H9 (cell line): ENCODE results near the gene DUSP28. TPM values are rescaled to one million over a fixed set of nuclear protein-coding genes. Genes with fewer than 3 reads are reported as not detected.

Experiments used
- DNase-seq: peaks from one replicate; pipeline ENCODE4 v3.0.0-alpha.2; 2017
- H2AFZ ChIP-seq: one replicate; pipeline ENCODE4 v1.6.1; 2013; ENCODE audit warnings: mild to moderate bottlenecking, low read length, control low read depth, moderate library complexity
- H2AK5ac ChIP-seq: 2 replicates; pipeline ENCODE4 v1.6.1; 2013; ENCODE audit warnings: low read length, control low read depth, mixed read lengths; ENCODE audit not compliant: insufficient read length
- H2BK120ac ChIP-seq: one replicate; pipeline ENCODE4 v1.6.1; 2013; ENCODE audit warnings: low read depth, mild to moderate bottlenecking, low read length, control low read depth, inconsistent platforms; ENCODE audit not compliant: poor library complexity, severe bottlenecking
- H2BK12ac ChIP-seq: 2 replicates; pipeline ENCODE4 v1.6.1; 2013; ENCODE audit warnings: low read length, control low read depth, mixed read lengths, low read depth; ENCODE audit not compliant: insufficient read length
- H2BK15ac ChIP-seq: 2 replicates; pipeline ENCODE4 v1.6.1; 2013; ENCODE audit warnings: low read depth, low read length, control low read depth
- H2BK20ac ChIP-seq: one replicate; pipeline ENCODE4 v1.6.1; 2013; ENCODE audit warnings: low read depth, mild to moderate bottlenecking, low read length, control low read depth, inconsistent platforms; ENCODE audit not compliant: poor library complexity, severe bottlenecking
- H2BK5ac ChIP-seq: 2 replicates; pipeline ENCODE4 v1.6.1; 2013; ENCODE audit warnings: low read length, control low read depth, mixed read lengths; ENCODE audit not compliant: insufficient read length
- H3K14ac ChIP-seq: 2 replicates; pipeline ENCODE4 v1.6.1; 2013; ENCODE audit warnings: low read length, control low read depth; ENCODE audit not compliant: insufficient read depth
- H3K18ac ChIP-seq: 2 replicates; pipeline ENCODE4 v1.6.1; 2013; ENCODE audit warnings: low read depth, mild to moderate bottlenecking, mixed read lengths, low read length, control low read depth; ENCODE audit not compliant: insufficient read length
- H3K23ac ChIP-seq: 2 replicates; pipeline ENCODE4 v1.6.1; 2013; ENCODE audit warnings: low read length, control low read depth, mixed read lengths, low read depth; ENCODE audit not compliant: insufficient read length
- H3K23me2 ChIP-seq: 2 replicates; pipeline ENCODE4 v1.6.1; 2013; ENCODE audit warnings: low read depth, mild to moderate bottlenecking, mixed read lengths, low read length, control low read depth; ENCODE audit not compliant: insufficient read length, poor library complexity, severe bottlenecking
- H3K27ac ChIP-seq: 2 replicates; pipeline ENCODE4 v1.5.1; 2013; ENCODE audit warnings: low read length, control low read depth, mixed read lengths, low read depth; ENCODE audit not compliant: insufficient read length
- H3K27me3 ChIP-seq: 2 replicates; pipeline ENCODE4 v1.6.1; 2013; ENCODE audit warnings: low read length, control low read depth, inconsistent platforms; ENCODE audit not compliant: insufficient read depth
- H3K4ac ChIP-seq: 2 replicates; pipeline ENCODE4 v1.6.1; 2013; ENCODE audit warnings: low read depth, mild to moderate bottlenecking, control low read depth, inconsistent platforms, low read length, moderate library complexity
- H3K4me1 ChIP-seq: 2 replicates; pipeline ENCODE4 v1.6.1; 2013; ENCODE audit warnings: low read length, control low read depth, inconsistent platforms; ENCODE audit not compliant: insufficient read depth
- H3K4me2 ChIP-seq: 2 replicates; pipeline ENCODE4 v1.6.1; 2013; ENCODE audit warnings: low read length, control low read depth, mixed read lengths; ENCODE audit not compliant: insufficient read length, insufficient read depth
- H3K56ac ChIP-seq: 2 replicates; pipeline ENCODE4 v1.6.1; 2013; ENCODE audit warnings: low read depth, mild to moderate bottlenecking, mixed read lengths, low read length, control low read depth; ENCODE audit not compliant: insufficient read length
- H3K79me1 ChIP-seq: 2 replicates; pipeline ENCODE4 v1.6.1; 2013; ENCODE audit warnings: low read depth, mild to moderate bottlenecking, moderate library complexity, low read length, control low read depth, inconsistent platforms; ENCODE audit not compliant: insufficient read depth, poor library complexity, severe bottlenecking
- H3K79me2 ChIP-seq: 2 replicates; pipeline ENCODE4 v1.6.1; 2013; ENCODE audit warnings: low read length, control low read depth, inconsistent platforms; ENCODE audit not compliant: insufficient read depth
- H3K9ac ChIP-seq: 2 replicates; pipeline ENCODE4 v1.6.1; 2013; ENCODE audit warnings: low read length, control low read depth, mixed read lengths; ENCODE audit not compliant: insufficient read length; ENCODE audit errors: extremely low read depth
- H3K9me3 ChIP-seq: one replicate; pipeline ENCODE4 v1.6.1; 2013; ENCODE audit warnings: low read depth, low read length, inconsistent platforms; ENCODE audit not compliant: control insufficient read depth
- H3T11ph ChIP-seq: one replicate; pipeline ENCODE4 v1.6.1; 2013; ENCODE audit warnings: mild to moderate bottlenecking, low read length, control low read depth, inconsistent platforms
- H4K20me1 ChIP-seq: one replicate; pipeline ENCODE4 v1.6.1; 2013; ENCODE audit not compliant: control insufficient read depth, insufficient read length, insufficient read depth
- H4K5ac ChIP-seq: 2 replicates; pipeline ENCODE4 v1.6.1; 2013; ENCODE audit warnings: low read depth, mild to moderate bottlenecking, mixed read lengths, low read length, control low read depth; ENCODE audit not compliant: insufficient read length
- H4K8ac ChIP-seq: replicated peaks from 2 replicates; pipeline ENCODE4 v1.6.1; 2013; ENCODE audit warnings: low read length, control low read depth, mixed read lengths, low read depth; ENCODE audit not compliant: insufficient read length
- H4K91ac ChIP-seq: 2 replicates; pipeline ENCODE4 v1.6.1; 2013; ENCODE audit warnings: low read depth, mild to moderate bottlenecking, moderate library complexity, mixed read lengths, low read length, control low read depth; ENCODE audit not compliant: insufficient read length
- H3K27ac Mint-ChIP-seq, 3 experiments: 2 replicates in 2 of 3; 3 replicates in 1 of 3; pipeline ENCODE4 v1.8.0; 2020 to 2021; ENCODE audit warnings: mixed read lengths in 3 of 3, mild to moderate bottlenecking in 1 of 3, moderate library complexity in 1 of 3
- H3K27me3 Mint-ChIP-seq: 2 replicates; pipeline ENCODE4 v1.8.0; 2021; ENCODE audit warnings: low read depth, mild to moderate bottlenecking, moderate library complexity, mixed read lengths
- H3K36me3 Mint-ChIP-seq, 3 experiments: 2 replicates in 2 of 3; 3 replicates in 1 of 3; pipeline ENCODE4 v1.8.0; 2020 to 2021; ENCODE audit warnings: low read depth in 3 of 3, mixed read lengths in 3 of 3; ENCODE audit not compliant: insufficient read depth in 1 of 3
- H3K4me1 Mint-ChIP-seq, 2 experiments: 2 replicates each; pipeline ENCODE4 v1.8.0; 2020; ENCODE audit warnings: mixed read lengths in 2 of 2
- H3K4me3 Mint-ChIP-seq, 2 experiments: 2 replicates in 1 of 2; 3 replicates in 1 of 2; pipeline ENCODE4 v1.8.0; 2020 to 2021; ENCODE audit warnings: mild to moderate bottlenecking in 2 of 2, mixed read lengths in 2 of 2, moderate library complexity in 1 of 2
- H3K9me3 Mint-ChIP-seq, 2 experiments: 2 replicates in 1 of 2; 3 replicates in 1 of 2; pipeline ENCODE4 v1.8.0; 2020; ENCODE audit warnings: mild to moderate bottlenecking in 2 of 2, mixed read lengths in 2 of 2, moderate library complexity in 1 of 2
- WGBS: extraction: QIAGEN DNeasy Blood & Tissue Kit; methylation state at CpG from one replicate; pipeline ENCODE4 v1.1.7; 2013; ENCODE audit warnings: missing lambda C conversion rate, low lambda C conversion rate, mixed read lengths; ENCODE audit not compliant: insufficient read length; ENCODE audit errors: extremely low coverage; 5-methylcytosine and 5-hydroxymethylcytosine counted together
- total RNA-seq: library from RNA; stranded (reverse); gene quantifications from 2 replicates; pipeline ENCODE4 v1.2.1, GENCODE V29; 2021
- TF ChIP-seq, protein P1 (sequence below): fragments of 200-600 bp; sonication (generic); conservative IDR thresholded peaks from 3 replicates; pipeline ENCODE4 v1.8.0; 2021; ENCODE audit warnings: antibody characterized with exemption, mild to moderate bottlenecking

The DUSP28 gene
- total RNA-seq, 1 experiment from 2014 or later = 1.6 TPM

DNA sequence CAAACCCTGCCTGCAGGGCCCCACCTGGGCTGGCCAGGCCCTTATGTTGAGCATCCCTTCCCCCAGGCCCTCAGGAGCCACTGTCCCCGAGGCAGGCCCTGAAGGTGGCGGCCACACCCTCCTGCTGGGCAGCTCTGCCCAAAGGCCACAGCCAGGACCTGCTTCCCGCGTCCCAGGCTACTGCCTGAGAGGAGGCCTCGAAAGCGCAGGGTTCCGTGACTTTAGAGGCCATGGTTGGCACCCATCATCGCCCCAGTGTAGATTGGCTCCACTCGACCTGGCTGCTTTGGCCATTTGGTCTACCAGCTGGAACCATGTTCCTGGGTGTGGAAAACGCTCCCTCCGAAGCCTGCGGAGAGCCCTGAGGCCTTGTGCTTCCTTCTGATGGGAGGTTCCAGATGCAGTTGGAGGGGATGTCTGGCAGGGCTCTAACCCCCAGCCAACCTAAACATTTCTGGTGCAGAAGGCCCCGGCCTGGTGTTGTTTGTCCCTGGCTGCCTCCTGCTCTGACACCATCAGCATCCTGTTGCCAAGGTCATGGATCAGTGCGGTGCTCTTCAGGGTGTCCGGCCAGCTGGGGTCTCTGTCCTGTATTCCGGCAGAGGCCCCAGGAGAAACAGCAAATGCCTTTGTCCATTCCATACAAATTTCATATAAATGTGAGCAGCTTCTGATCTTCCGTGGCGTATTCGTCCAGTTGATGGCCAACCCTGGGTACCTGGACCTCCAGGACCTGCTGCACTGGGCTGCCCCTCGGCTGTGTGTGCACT is 41.1 kb downstream of the DUSP28 start:
- Histone ChIP-seq H3K9ac (no peak overlapping the region), H2BK12ac (no peak overlapping the region), H2AK5ac (no peak overlapping the region), H3K56ac (no peak overlapping the region), H3K18ac (no peak overlapping the region), H3K23ac (no peak overlapping the region), H3K79me1 (no peaks in the 10 kb centered on the region), H2BK15ac (no peak overlapping the region), H3K4me2 (no peak overlapping the region), H2AFZ (no peak overlapping the region), H4K91ac (no peak overlapping the region), H3K27ac (no peak overlapping the region), H4K8ac (no peak overlapping the region), H2BK5ac (no peak overlapping the region), H3K27me3 (no peaks in the 10 kb centered on the region), H3K14ac (no peak overlapping the region), H3T11ph (no peak overlapping the region), H4K20me1 (no peaks in the 10 kb centered on the region), H2BK120ac (no peak overlapping the region), H3K23me2 (no peaks in the 10 kb centered on the region), H3K79me2 (no peaks in the 10 kb centered on the region), H3K4me1 (no peaks in the 10 kb centered on the region), H4K5ac (no peak overlapping the region), H3K9me3 (no peaks in the 10 kb centered on the region), H2BK20ac (no peak overlapping the region), H3K4ac (no peak overlapping the region)
- Mint-ChIP-seq H3K4me1 (no peaks in the 10 kb centered on the region; a peak in 1 of 4 replicates), H3K27me3 (no peaks in the 10 kb centered on the region; the same call in 1 of the 2 replicates), H3K9me3 (no peaks in the 10 kb centered on the region), H3K4me3 (no peak overlapping the region), H3K36me3 (peaks cover 0 to 7% (median 0%) of the 10 kb centered on the region in 3 experiments; a peak in 2 of 7 replicates), H3K27ac (no peak overlapping the region; a peak in 1 of 7 replicates)
- no peak for DNase-seq
- no CpG with 5 or more reads among the region's 20 CpGs for WGBS
- TF ChIP-seq, protein P1, sequence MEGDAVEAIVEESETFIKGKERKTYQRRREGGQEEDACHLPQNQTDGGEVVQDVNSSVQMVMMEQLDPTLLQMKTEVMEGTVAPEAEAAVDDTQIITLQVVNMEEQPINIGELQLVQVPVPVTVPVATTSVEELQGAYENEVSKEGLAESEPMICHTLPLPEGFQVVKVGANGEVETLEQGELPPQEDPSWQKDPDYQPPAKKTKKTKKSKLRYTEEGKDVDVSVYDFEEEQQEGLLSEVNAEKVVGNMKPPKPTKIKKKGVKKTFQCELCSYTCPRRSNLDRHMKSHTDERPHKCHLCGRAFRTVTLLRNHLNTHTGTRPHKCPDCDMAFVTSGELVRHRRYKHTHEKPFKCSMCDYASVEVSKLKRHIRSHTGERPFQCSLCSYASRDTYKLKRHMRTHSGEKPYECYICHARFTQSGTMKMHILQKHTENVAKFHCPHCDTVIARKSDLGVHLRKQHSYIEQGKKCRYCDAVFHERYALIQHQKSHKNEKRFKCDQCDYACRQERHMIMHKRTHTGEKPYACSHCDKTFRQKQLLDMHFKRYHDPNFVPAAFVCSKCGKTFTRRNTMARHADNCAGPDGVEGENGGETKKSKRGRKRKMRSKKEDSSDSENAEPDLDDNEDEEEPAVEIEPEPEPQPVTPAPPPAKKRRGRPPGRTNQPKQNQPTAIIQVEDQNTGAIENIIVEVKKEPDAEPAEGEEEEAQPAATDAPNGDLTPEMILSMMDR = no peak
